Stimulated activated naive CD8-positive, alpha-beta T cell treated with anti-CD3 and anti-CD28 coated beads, Interleukin-15, Interleukin-2, amounts not matched to agents 100 U/mL and 50 U/mL, for 24 hours (primary cell): ENCODE results near the gene SMURF1.

ENCODE experiments used
- ATAC-seq: fragments of 150-1000 bp; cut with Tn5 transposase; one replicate; pipeline ENCODE4 v1.10.0; 2021
- DNase-seq: peaks from one replicate; pipeline ENCODE4 v3.0.0; 2021

Gene SMURF1

DNA sequence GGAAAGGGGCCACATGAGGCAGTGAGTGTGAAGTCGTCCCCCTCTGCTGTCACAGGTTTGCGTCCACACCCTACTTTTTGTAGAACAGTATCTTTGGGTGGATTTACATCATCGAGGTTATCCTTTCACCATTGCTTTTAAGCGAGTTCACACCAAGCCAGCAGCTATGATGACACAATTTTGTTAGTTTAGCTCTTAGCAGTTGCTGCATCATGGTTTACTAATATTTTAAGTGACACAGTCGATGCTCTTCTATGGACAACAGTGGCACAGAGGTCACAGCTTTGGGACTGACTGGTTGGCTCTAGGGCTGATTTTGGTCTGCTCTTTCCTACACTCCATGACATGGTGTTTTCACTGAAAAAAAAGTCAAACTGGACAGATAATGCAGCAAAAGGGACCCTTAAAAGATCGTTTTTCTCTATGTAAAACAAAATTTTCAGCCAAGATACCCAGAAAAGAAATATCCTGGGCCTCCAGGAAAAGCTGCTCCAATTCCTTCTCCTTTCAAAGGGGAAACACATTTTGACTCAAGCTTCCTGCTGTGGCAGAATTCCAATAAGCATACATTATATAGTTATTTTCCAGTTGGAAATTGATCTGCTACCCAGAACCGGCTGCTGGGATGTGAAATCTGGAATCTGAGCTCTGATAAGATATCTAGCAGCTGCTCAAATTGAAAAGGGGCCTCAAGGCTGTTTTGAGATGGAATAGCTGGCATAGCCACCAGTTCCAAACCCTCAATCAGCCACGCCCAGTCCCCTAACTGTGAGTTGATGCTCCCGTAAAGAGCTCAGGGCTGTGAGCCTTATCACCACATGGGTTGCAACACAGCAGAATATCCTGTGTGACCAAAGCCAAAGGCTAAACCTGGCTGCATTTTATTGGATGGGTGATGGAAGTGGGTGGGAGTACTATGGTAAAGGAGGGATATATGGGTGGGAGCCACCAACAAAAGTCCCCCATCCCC lies 114.2 kb downstream of the SMURF1 start:
- ATAC-seq = no peak
- DNase-seq = no peak

- no peak for ATAC-seq
- DNase-seq = no peak
Observed at GRCh38 chr7:99028261-99028973, 115.5 kb downstream of the SMURF1 start.

DNA sequence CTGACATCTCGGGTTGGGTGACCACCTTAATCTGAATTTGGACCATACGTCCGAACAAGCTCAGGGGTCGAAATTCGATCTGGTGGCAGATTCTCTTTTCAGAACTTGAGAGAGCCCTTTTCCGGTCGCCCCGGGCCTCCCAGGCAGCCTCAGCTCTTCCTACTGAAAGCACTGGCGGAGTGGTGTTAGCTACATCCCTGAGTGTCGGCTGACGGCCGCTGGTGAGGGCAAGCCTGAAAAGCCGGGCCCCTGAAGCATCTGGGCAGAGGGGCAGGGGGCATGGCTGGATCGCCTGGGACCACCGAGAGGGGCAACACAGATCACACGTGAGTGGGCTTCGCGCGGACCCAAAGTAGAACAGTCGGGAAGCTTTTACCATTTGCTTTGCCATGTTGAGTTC lies 116.1 kb downstream of the SMURF1 start:
- ATAC-seq = no peak

DNA sequence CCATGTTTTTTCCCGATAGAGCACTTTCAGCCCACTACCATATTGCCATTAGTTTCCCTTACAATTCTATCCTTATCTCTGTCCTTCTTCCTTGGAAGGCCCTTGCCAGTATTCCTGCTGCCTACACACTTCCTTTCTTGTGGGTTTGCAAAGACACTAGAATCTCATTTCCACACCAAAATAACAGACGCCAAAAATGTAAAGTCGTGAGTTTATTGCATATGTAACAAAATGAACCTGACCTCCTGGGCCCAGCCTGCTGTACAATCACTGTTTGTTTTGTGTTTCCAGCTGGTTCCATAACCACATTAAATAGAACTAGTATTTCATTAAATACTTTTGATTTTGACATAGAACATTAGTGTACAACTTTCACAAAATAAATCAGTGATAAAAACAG lies 116.7 kb downstream of the SMURF1 start:
- ATAC-seq (no peak), DNase-seq (no peak)

More for the DNA sequence above, 116.1 kb downstream of the SMURF1 start:
- no peak for DNase-seq

GRCh38 chr7:99024066-99024465 lies 119.8 kb downstream of the SMURF1 start:
- ATAC-seq (no peak), DNase-seq (no peak)

DNA sequence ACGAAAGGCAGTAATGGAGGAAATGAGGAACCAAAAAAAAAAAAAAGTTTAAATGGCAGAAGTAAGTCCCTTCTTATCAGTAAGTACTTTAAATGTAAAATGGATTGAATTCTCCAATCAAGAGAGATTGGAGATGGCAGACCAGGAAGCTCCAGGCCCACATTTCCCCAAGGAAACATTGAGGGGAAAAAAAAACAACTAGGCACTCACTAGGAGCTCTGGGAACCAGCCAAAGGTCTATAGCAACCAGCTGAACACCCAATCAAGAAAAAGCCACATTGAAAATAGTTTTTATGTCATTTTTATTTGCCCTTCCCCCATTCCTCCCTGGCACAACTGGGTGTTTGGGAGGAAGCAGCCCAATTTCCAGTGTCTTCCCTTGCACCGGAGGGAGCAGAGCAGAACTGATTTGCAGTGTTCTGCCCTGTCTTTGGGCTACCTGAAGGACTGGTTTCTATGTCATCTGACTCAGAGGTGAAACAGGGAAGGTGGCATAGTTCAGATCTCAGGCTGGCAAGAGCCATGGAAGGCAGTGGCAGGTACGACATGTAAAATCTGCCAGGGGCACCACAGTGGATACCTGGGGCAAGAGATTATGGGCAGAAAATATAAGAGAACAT lies 121.9 kb downstream of the SMURF1 start:
- no peak for DNase-seq

DNA sequence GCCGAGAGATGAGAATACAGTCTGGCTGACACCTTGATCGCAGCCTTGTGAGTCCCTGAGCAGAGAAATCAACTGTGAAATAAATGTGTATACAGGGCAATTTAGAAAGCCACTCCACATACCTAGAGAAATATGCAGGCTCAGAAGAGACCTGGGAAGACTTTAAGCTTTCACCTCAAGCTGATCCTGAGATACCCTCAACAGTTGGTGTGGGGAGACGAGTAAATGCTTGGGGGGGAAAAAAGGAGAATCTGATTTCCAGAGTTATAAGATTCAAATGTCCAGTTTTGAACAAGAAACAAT lies 123.5 kb downstream of the SMURF1 start:
- ATAC-seq (no peak), DNase-seq (no peak)

More for the DNA sequence above, 121.9 kb downstream of the SMURF1 start:
- ATAC-seq = no peak

- no peak for ATAC-seq
- DNase-seq = no peak
Observed at GRCh38 chr7:99019523-99020412, 124.1 kb downstream of the SMURF1 start.

DNA sequence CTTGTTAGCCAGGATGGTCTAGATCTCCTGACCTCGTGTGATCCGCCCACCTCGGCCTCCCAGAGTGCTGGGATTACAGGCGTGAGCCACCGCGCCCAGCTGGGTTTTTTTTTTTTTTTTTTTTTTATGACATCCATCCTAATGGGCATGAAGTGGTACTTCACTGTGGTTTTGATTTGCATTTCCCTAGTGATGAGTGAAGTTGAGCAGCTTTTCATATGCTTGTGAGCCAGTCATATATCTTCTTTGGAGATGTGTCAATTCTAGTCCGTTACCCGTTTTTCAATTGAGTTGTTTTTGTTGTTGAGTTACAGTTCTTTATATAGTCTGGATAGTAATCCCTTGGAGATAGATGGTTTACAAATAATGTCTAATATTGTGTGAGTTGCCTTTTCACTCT lies 127.7 kb downstream of the SMURF1 start:
- DNase-seq (no peak), ATAC-seq (no peak)

DNA sequence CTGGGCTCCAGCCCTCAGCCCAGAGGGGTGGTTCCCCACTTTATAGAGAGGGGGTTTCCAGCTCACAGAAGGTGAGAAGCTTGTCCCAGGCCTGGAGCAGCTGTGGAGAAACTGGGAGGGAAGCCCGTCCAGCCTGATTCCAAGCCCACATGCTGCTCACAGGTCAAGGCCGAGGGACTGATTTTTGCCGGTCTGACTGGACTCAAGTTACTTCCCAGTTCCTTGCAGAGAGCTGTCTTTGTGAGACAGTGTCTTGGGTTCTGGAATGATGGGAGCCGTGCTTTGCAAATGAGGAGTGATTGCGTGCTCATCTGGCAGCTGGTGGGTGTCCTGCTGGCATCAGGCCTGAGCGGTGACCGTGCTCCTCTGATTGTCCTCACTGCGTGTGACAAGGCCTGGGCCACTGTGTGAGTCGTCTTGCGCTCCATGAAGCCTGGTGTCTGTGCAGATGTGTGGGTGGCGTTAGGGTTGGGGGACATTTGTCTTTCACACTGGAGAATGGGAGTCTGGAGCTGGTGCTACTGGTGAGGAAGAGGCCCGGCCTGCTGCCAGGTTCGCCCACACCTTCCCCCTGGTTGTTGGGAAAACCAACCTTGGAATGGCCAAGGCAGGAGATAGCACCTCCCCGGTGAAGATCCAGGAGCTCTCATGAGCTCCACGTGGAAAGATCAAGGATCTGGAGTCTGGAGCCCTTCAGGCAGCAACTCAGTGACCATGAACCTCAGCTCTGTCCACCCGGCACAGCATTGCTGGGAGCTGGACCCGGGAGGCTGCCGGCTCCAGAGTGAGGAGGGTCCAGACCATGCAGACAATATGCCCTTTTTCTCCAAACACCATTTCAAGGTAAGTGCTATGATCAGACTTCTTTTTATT lies 129.6 kb downstream of the SMURF1 start:
- ATAC-seq = no peak

DNA sequence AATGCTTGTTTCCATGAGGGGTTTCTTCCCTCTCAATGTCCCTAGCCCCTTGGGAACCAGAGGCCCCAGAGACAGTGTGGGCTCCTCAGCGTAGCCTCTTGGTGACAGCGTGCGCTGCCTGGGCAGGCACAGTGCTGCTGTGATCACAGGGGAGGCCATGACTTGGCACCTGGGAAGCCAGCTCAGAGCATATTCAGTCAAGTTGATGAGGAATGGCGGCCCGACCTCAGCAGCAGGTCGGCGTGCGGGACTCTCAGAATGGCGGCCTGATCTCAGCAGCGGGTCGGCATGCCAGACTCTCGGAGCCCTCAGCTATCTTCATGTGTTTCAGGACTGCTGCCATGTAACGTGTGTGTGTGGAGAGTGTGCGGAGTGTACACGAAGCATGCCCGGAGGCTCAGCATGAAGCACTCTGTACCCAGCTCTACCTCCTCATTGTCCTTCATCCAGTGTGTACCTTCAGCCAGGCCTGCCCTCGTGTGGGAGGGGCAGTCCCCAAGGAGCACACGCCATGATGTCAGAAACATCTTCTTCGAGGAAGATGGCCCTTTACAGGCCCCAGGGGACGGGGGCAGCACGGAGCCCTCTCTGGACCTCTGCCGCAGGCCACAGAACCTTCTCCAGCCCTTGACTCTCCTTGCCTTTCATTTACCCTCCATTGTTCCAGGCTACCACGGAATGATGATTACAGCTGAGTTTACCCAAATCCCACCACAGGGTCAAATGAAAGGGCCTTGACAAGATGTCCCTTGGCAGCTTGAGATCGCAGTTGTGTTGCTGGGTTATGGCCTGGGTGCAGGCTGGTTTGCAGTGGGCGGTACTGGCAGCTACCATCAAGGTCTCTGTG lies 130.4 kb downstream of the SMURF1 start:
- ATAC-seq (no peak), DNase-seq (no peak)

More for the DNA sequence above, 129.6 kb downstream of the SMURF1 start:
- DNase-seq = no peak

DNA sequence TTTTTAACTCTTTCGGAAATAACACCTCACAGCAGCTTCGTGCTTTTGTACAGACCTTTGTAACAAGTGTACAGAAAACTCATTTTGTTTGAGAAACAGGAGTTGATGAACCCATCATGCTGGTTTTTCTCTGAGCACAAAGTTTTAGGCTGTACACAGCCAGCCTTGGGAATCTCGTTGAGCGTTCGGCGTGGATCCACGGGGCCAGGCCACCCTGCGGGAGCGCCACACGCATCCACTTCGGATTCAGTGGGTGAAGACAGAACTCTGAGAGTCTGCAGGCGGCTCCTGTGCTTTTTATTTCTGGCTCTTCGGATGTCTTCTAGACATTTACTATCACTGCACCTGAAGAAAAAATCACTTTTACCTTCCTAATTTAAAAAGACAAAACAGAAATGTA lies 131.2 kb downstream of the SMURF1 start:
- ATAC-seq = no peak

DNA sequence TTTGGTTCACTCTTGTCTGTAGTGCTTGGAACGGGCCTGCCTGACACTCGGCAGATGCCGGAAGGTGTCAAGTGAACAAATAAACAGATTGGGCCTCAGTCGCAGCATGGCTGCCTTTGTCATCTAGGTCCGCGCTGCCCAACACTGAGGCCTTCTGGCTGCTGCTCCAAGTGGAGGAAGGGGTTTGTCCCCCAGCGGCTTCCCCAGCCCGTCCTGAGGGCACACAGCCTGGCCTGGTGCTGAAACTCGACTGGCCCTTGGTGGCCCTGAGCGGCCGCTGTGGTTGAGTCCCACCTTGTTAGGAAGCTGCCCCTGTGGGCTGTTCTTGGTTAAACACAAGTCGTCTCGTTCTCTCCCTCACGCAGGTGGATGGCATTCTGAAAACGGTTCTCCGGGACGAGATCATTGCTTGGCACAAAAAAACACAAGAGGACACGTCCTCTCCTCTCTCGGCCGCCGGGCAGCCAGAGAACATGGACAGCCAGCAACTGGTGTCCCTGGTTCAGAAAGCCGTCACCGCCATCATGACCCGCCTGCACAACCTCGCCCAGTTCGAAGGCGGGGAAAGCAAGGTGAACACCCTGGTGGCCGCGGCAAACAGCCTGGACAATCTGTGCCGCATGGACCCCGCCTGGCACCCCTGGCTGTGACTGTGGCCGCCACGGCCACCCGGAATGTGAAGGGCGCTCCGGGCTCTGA lies 132.1 kb downstream of the SMURF1 start:
- DNase-seq (no peak), ATAC-seq (no peak)

More for the DNA sequence above, 131.2 kb downstream of the SMURF1 start:
- DNase-seq = no peak

DNA sequence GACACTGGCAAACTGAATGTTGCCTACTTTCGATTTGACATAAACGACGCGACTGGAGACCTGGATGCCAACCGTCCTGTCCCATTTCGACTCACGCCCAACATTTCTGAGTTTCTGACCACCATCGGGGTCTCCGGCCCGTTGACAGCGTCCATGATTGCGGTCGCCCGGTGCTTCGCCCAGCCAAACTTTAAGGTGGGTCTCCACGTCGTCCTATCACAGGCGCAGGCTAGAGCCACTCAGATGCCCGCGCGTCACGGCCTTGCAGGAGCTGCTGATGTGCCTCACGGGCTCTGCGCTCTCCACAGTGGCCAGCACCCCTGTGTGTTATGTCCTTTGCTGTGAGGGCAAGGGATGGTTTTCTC lies 132.6 kb downstream of the SMURF1 start:
- ATAC-seq (no peak), DNase-seq (no peak)

- no peak for ATAC-seq
- no peak for DNase-seq
Observed at GRCh38 chr7:99010281-99010680, 133.6 kb downstream of the SMURF1 start.

DNA sequence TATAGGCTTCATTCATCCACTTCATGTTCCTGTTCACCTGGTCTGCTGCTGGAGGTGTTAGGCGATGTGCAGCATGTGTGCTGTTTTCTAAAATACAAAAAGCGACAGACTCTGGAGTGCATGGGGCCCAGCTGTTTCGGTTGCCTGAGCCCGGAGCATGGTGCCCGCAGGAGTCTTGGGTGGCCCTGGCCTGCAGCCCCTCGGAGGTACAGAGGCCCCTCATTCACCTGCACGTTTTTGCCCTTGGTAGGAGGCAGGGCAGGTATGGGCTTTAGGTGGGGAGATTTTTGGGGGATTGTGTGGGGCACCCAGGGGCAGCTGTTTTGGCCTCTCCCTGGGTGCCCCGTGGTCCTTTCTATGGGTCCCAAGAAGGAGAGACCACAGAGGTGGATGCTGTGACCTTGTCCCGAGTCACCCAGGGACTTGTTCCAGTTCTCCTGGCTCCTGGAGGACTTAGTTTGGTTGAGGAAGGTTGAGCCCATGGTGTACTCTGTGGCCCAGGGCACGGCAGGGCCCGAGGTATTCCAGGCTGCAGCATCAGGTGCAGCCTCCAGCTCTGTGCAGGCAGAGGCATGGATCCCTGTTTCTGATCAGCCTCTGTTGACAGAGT lies 134.9 kb downstream of the SMURF1 start:
- ATAC-seq (no peak), DNase-seq (no peak)

GRCh38 chr7:99008181-99008631 lies 135.7 kb downstream of the SMURF1 start:
- no peak for ATAC-seq

DNA sequence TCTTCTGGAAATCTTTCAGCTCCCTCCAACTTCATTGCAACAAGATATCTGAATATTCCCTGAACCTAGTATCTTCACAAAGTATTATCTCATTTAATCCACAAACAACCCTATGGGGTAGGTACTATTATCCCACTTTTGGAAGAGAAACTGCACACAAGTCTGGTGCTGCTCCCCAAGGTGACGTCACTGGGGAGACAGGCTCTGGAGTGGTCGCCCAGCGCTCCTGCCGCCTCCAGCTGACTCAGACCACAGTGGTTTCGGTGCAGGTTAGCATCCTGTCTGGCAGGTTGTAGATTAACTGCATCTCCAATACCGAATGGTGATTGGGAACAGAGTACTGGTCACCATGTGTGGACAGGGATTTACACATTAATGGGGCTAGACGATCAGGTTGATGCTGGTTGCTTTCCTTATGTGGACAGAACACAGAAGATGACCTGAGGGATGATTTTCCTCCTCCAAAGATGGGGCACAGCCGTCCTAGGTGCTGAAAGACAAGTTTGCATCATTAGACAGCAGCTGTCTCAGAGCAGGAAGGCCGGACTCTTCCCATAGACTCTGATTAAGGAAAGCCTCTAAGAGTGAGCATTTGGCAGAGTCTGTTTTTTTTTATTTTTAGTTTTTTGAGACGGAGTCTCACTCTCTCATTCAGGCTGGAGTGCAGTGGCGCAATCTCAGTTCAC lies 137.0 kb downstream of the SMURF1 start:
- no peak for DNase-seq
- ATAC-seq = no peak

More at GRCh38 chr7:99008181-99008631, 135.7 kb downstream of the SMURF1 start:
- no peak for DNase-seq
